HEK293T (cell line): ENCODE measurements around the gene E2F6.

Source experiments
- CTCF ChIA-PET: fragments of 350-600 bp; formaldehyde crosslinking; extraction: SDS; loops from one replicate; lab custom pipeline; 2021; ENCODE audit warnings: antibody characterized with exemption, inconsistent platforms; lab: Yijun Ruan, JAX
- POLR2A ChIA-PET: fragments of 350-600 bp; formaldehyde crosslinking; extraction: SDS; loops from one replicate; lab custom pipeline; 2020; ENCODE audit warnings: antibody characterized with exemption, inconsistent platforms; lab: Yijun Ruan, JAX
- DNase-seq: peaks from one replicate; pipeline ENCODE4 v3.0.0; 2012; ENCODE audit warnings: mixed read lengths; ENCODE audit errors: extremely low spot score
- ARNT ChIP-seq: fragments of 450-650 bp; IDR thresholded peaks from 2 replicates; pipeline ENCODE4 v1.6.1; 2017; ENCODE audit warnings: mild to moderate bottlenecking
- BHLHE40 ChIP-seq: fragments of 450-650 bp; IDR thresholded peaks from 2 replicates; pipeline ENCODE4 v1.6.1; 2016; ENCODE audit warnings: mild to moderate bottlenecking, moderate library complexity, borderline replicate concordance
- CTBP1 ChIP-seq: fragments of 450-650 bp; IDR thresholded peaks from 2 replicates; pipeline ENCODE4 v1.6.1; 2016; ENCODE audit warnings: borderline replicate concordance
- ELF4 ChIP-seq: fragments of 450-650 bp; IDR thresholded peaks from 2 replicates; pipeline ENCODE4 v1.6.1; 2017; ENCODE audit warnings: antibody characterized with exemption
- FOXA1 ChIP-seq: fragments of 450-650 bp; IDR thresholded peaks from 2 replicates; pipeline ENCODE4 v1.6.1; 2016; ENCODE audit warnings: mild to moderate bottlenecking
- FOXK2 ChIP-seq: fragments of 450-650 bp; IDR thresholded peaks from 2 replicates; pipeline ENCODE4 v1.6.1; 2016; ENCODE audit warnings: mild to moderate bottlenecking
- FOXM1 ChIP-seq: fragments of 450-650 bp; IDR thresholded peaks from 2 replicates; pipeline ENCODE4 v1.6.1; 2017; ENCODE audit warnings: mild to moderate bottlenecking, borderline replicate concordance
- HDGF ChIP-seq: fragments of 450-650 bp; IDR thresholded peaks from 2 replicates; pipeline ENCODE4 v1.6.1; 2017; ENCODE audit warnings: antibody characterized with exemption, borderline replicate concordance
- L3MBTL2 ChIP-seq: fragments of 450-650 bp; conservative IDR thresholded peaks from 2 replicates; pipeline ENCODE4 v1.6.1; 2016; ENCODE audit warnings: mild to moderate bottlenecking
- LEF1 ChIP-seq: fragments of 450-650 bp; IDR thresholded peaks from 2 replicates; pipeline ENCODE4 v1.6.1; 2017; ENCODE audit warnings: mild to moderate bottlenecking, borderline replicate concordance
- NFRKB ChIP-seq: fragments of 450-650 bp; IDR thresholded peaks from 2 replicates; pipeline ENCODE4 v1.6.1; 2016; ENCODE audit warnings: mild to moderate bottlenecking, moderate library complexity
- PKNOX1 ChIP-seq: fragments of 450-650 bp; IDR thresholded peaks from 2 replicates; pipeline ENCODE4 v1.6.1; 2016
- SP1 ChIP-seq: fragments of 450-650 bp; IDR thresholded peaks from 2 replicates; pipeline ENCODE4 v1.6.1; 2017
- SUZ12 ChIP-seq: fragments of 450-650 bp; IDR thresholded peaks from 2 replicates; pipeline ENCODE4 v1.6.1; 2016; ENCODE audit warnings: mild to moderate bottlenecking
- TARDBP ChIP-seq: fragments of 450-650 bp; IDR thresholded peaks from 2 replicates; pipeline ENCODE4 v1.6.1; 2016
- ZNF384 ChIP-seq: fragments of 450-650 bp; IDR thresholded peaks from 2 replicates; pipeline ENCODE4 v1.6.1; 2016

The E2F6 gene

GRCh38 chr2:11495844-11496681, 30.1 kb upstream of the E2F6 start:
- POLR2A ChIA-PET, result no interaction called here
- CTCF ChIA-PET, result no interaction called here
- DNase-seq, result no peak
- TF ChIP-seq FOXK2, result no peak
- no peak for TF ChIP-seq LEF1
- no peak for TF ChIP-seq SP1
- TF ChIP-seq NFRKB, result no peak
- no peak for TF ChIP-seq PKNOX1
- TF ChIP-seq FOXA1, result no peak
- TF ChIP-seq ELF4, result no peak

GRCh38 chr2:11494310-11494709, 28.3 kb upstream of the E2F6 start:
- TF ChIP-seq FOXA1 (no peak), ZNF384 (no peak), BHLHE40 (no peak), ARNT (no peak), LEF1 (no peak), FOXM1 (no peak), HDGF (no peak), NFRKB (no peak), CTBP1 (no peak), L3MBTL2 (no peak), FOXK2 (no peak), SUZ12 (no peak), TARDBP (no peak), SP1 (no peak), ELF4 (no peak), PKNOX1 (no peak)
- DNase-seq, result no peak
- ChIA-PET POLR2A (no interaction called here), CTCF (no interaction called here)

GRCh38 chr2:11493282-11493681, 27.3 kb upstream of the E2F6 start:
- TF ChIP-seq LEF1 (no peak), NFRKB (no peak), ARNT (no peak), TARDBP (no peak), PKNOX1 (no peak), HDGF (no peak), CTBP1 (no peak), SUZ12 (no peak), SP1 (no peak), L3MBTL2 (no peak)
- POLR2A ChIA-PET, result no interaction called here
- DNase-seq, result no peak
- CTCF ChIA-PET, result interaction anchor here (0.5 kb wide), 1 partner anchor 90 kb away, joined by 3 read pairs; no protein-coding TSS in a partner anchor

- no peak for DNase-seq
- TF ChIP-seq LEF1 (no peak), NFRKB (no peak), ARNT (no peak), TARDBP (no peak), PKNOX1 (no peak), ZNF384 (no peak), BHLHE40 (no peak), FOXK2 (no peak), L3MBTL2 (no peak), FOXM1 (no peak), CTBP1 (no peak), SP1 (no peak), ELF4 (no peak), HDGF (no peak)
- POLR2A ChIA-PET, result no interaction called here
- CTCF ChIA-PET, result interaction anchor here (0.5 kb wide), 1 partner anchor 91 kb away, joined by 3 read pairs; no protein-coding TSS in a partner anchor
These were observed 26.8 kb upstream of the E2F6 start for GRCh38 chr2:11492720-11493119.

GRCh38 chr2:11492244-11492643, 26.3 kb upstream of the E2F6 start:
- POLR2A ChIA-PET, result no interaction called here
- TF ChIP-seq FOXM1 (no peak), LEF1 (no peak), TARDBP (no peak), SUZ12 (no peak), FOXK2 (no peak), HDGF (no peak), PKNOX1 (no peak), NFRKB (no peak), FOXA1 (no peak), CTBP1 (no peak), ZNF384 (no peak), L3MBTL2 (no peak), BHLHE40 (no peak), SP1 (no peak), ELF4 (no peak), ARNT (no peak)
- DNase-seq, result no peak
- CTCF ChIA-PET, result interaction anchor here (1.5 kb wide), 1 partner anchor 92 kb away, joined by 4 read pairs; no protein-coding TSS in a partner anchor
